BLaER1 (cell line): ENCODE data around the gene EPN2.

Experiments
- H3K27ac ChIP-seq: shearing (Covaris generic); formaldehyde crosslinking; 2 replicates; pipeline ENCODE4 v1.8.1; 2022
- H3K27me3 ChIP-seq: shearing (Covaris generic); formaldehyde crosslinking; 2 replicates; pipeline ENCODE4 v1.8.1; 2022
- H3K36me3 ChIP-seq: shearing (Covaris generic); formaldehyde crosslinking; 2 replicates; pipeline ENCODE4 v1.8.1; 2022
- H3K4me1 ChIP-seq: shearing (Covaris generic); formaldehyde crosslinking; 2 replicates; pipeline ENCODE4 v1.8.1; 2022
- H3K4me2 ChIP-seq: shearing (Covaris generic); formaldehyde crosslinking; 2 replicates; pipeline ENCODE4 v1.8.1; 2022
- H3K4me3 ChIP-seq: shearing (Covaris generic); formaldehyde crosslinking; 2 replicates; pipeline ENCODE4 v1.8.1; 2022
- H3K9ac ChIP-seq: shearing (Covaris generic); formaldehyde crosslinking; 2 replicates; pipeline ENCODE4 v1.8.1; 2022
- H3K9me3 ChIP-seq: shearing (Covaris generic); formaldehyde crosslinking; 2 replicates; pipeline ENCODE4 v1.8.1; 2022
- H4K20me1 ChIP-seq: shearing (Covaris generic); formaldehyde crosslinking; 2 replicates; pipeline ENCODE4 v1.8.1; 2022
- Cebpa-rat ChIP-seq: shearing (Covaris generic); IDR thresholded peaks from 2 replicates; pipeline ENCODE4 v1.8.1; 2022

EPN2 gene

DNA sequence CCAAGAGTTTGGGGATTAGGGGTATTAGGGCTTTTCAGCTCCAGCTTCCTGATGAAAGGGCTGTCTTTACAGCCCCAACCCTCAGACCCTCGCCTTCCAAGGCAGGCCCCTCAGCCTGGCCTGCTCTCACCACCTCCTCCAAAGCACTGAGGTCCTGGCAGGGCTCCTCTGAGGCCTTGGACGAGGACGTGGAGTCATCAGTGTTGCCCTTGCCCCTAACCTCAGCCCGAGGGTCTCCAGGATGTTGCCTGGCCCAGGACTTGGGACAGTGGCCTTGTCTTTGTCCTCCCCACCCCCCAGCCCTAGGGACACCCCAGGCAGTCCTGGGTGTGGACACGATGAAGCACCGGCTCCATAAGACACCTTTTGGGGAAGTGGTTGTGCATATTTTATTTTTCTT lies 97.2 kb downstream of the EPN2 start:
- no peaks in the 10 kb centered on the region for H3K36me3 ChIP-seq
- no peak overlapping the region for H3K4me3 ChIP-seq
- H3K27me3 ChIP-seq: peaks cover 14% of the 10 kb centered on the region; the same call in 1 of the 2 replicates
- H3K9ac ChIP-seq: no peak overlapping the region
- no peaks in the 10 kb centered on the region for H3K9me3 ChIP-seq
- no peak for TF ChIP-seq Cebpa-rat
- no peak overlapping the region for H3K4me2 ChIP-seq
- H3K27ac ChIP-seq: no peak overlapping the region
- peaks cover 36% of the 10 kb centered on the region; the same call in 1 of the 2 replicates for H4K20me1 ChIP-seq
- H3K4me1 ChIP-seq: no peaks in the 10 kb centered on the region

GRCh38 chr17:19335951-19336631 lies 98.9 kb downstream of the EPN2 start:
- H3K4me1 ChIP-seq: no peaks in the 10 kb centered on the region
- no peak overlapping the region for H3K9ac ChIP-seq
- no peaks in the 10 kb centered on the region for H3K9me3 ChIP-seq
- no peak overlapping the region for H3K27ac ChIP-seq
- no peak overlapping the region for H3K4me2 ChIP-seq
- TF ChIP-seq Cebpa-rat: no peak
- H3K27me3 ChIP-seq: peaks cover 14% of the 10 kb centered on the region; the same call in 1 of the 2 replicates
- H4K20me1 ChIP-seq: peaks cover 29% of the 10 kb centered on the region; the same call in 1 of the 2 replicates
- H3K4me3 ChIP-seq: no peak overlapping the region
- no peaks in the 10 kb centered on the region for H3K36me3 ChIP-seq

- Histone ChIP-seq H3K9me3 (no peaks in the 10 kb centered on the region), H3K4me3 (no peak overlapping the region), H3K4me2 (no peak overlapping the region), H3K4me1 (no peaks in the 10 kb centered on the region), H3K9ac (no peak overlapping the region), H3K27me3 (peaks cover 18% of the 10 kb centered on the region; the same call in 1 of the 2 replicates), H4K20me1 (peaks cover 30% of the 10 kb centered on the region; the same call in 1 of the 2 replicates), H3K27ac (no peak overlapping the region), H3K36me3 (no peaks in the 10 kb centered on the region)
- no peak for TF ChIP-seq Cebpa-rat
Measured at GRCh38 chr17:19336938-19337711, 100.0 kb downstream of the EPN2 start.

DNA sequence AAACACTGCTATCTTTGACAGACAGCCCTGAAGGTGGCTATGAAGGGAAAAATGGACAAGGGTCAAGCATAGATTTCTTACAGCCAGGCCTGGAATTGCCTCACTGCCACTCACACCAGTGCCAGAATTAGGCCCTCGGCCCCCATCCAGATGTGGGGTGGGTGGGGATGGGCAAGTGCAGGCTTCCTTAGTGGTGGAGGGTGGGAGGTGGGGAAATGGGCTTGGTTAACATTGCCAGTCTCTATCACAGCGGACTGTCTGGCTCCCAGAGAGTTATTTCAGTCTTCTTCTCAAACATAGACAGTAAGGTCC lies 100.5 kb downstream of the EPN2 start:
- peaks cover 36% of the 10 kb centered on the region; the same call in 1 of the 2 replicates for H4K20me1 ChIP-seq
- H3K9ac ChIP-seq: no peak overlapping the region
- no peak overlapping the region for H3K4me3 ChIP-seq

DNA sequence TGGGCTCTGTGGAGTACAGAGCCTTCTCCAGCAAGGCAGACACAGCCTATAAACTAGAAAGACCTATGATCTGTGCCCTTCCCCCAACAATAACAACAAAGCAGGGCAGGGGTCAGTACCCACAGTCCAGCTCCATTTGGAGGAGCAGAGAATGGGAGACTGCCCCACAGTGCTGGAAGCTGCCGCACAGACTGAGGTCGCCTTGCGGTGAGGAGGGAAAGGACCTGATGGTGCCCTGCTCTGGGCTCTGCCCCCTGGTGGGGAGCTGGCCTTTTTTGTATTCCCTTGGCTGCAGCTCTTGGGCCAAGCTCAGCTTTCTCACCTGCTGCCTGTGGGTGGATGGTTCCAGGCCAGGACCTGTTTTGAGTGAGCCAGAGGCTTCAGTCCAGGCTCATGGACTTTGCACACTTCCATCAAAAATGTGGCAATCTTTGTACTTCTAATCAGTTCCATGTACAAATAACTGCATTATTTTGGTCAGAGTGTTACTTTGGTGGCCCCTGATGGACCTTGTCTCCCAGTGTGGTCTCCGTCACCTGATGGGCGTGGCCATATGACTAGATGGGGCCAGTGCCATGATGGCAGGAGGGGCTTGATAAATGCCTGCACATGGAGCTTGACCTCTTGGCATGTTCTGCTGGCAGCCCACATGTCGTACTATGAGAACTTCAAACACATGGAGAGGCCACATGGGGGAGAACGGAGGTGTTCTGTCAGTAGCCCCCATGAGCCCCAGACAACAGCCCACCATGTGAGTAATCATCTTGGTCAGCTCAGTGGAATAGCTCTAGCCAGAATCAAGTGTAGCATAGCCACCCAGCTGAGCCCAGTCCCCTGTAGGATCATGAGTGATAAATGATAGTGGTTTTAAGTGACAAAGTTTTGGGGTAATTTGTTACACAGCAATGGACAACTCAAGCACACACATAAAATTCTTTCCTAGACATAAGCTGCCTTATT lies 101.1 kb downstream of the EPN2 start:
- H3K4me3 ChIP-seq: no peak overlapping the region
- H3K27me3 ChIP-seq: peaks cover 18% of the 10 kb centered on the region; the same call in 1 of the 2 replicates
- H3K4me1 ChIP-seq: no peaks in the 10 kb centered on the region
- no peak overlapping the region for H3K4me2 ChIP-seq
- no peaks in the 10 kb centered on the region for H3K36me3 ChIP-seq
- no peak for TF ChIP-seq Cebpa-rat
- no peaks in the 10 kb centered on the region for H3K9me3 ChIP-seq
- peaks cover 42% of the 10 kb centered on the region; the same call in 1 of the 2 replicates for H4K20me1 ChIP-seq
- no peak overlapping the region for H3K9ac ChIP-seq
- H3K27ac ChIP-seq: no peak overlapping the region

More for the DNA sequence above, 100.5 kb downstream of the EPN2 start:
- peaks cover 18% of the 10 kb centered on the region; the same call in 1 of the 2 replicates for H3K27me3 ChIP-seq
- TF ChIP-seq Cebpa-rat: no peak
- H3K27ac ChIP-seq: no peak overlapping the region
- H3K36me3 ChIP-seq: no peaks in the 10 kb centered on the region
- H3K9me3 ChIP-seq: no peaks in the 10 kb centered on the region
- no peak overlapping the region for H3K4me2 ChIP-seq
- H3K4me1 ChIP-seq: no peaks in the 10 kb centered on the region

GRCh38 chr17:19339341-19339815 lies 102.2 kb downstream of the EPN2 start:
- H4K20me1 ChIP-seq: peaks cover 44% of the 10 kb centered on the region; the same call in 1 of the 2 replicates
- H3K27ac ChIP-seq: no peak overlapping the region
- no peak overlapping the region for H3K4me2 ChIP-seq
- H3K9me3 ChIP-seq: no peaks in the 10 kb centered on the region
- H3K27me3 ChIP-seq: 0 out of 2 replicates have a peak, but pooled peaks cover 12% of the 10 kb centered on the region
- no peak overlapping the region for H3K4me3 ChIP-seq
- H3K36me3 ChIP-seq: no peaks in the 10 kb centered on the region
- no peak overlapping the region for H3K9ac ChIP-seq
- H3K4me1 ChIP-seq: no peaks in the 10 kb centered on the region
- TF ChIP-seq Cebpa-rat: no peak

DNA sequence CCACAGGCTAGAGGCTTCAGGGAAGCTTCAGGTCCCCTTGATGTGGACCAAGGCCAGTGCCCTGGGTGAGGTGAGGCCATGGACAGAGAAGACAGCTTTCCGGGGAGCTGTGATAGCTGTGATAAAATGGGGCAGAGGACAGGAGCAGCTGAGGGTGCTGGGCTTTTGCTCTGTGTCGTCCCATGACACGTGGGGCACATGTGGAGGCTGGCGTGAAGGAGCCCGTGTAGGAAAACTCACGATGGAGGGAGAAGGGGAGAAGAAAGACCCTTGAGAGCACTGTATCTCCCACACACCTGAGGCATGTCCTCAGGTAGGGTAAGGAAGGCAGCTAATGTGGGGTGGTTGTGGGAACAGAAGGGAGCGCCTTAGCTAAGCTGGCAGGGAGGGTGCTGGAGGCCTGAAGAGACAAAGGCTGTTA lies 104.1 kb downstream of the EPN2 start:
- Histone ChIP-seq H3K4me2 (no peak overlapping the region), H3K4me3 (no peak overlapping the region), H3K27me3 (0 out of 2 replicates have a peak, but pooled peaks cover 12% of the 10 kb centered on the region), H4K20me1 (peaks cover 44% of the 10 kb centered on the region), H3K36me3 (no peaks in the 10 kb centered on the region), H3K27ac (no peak overlapping the region), H3K4me1 (peaks cover 1% of the 10 kb centered on the region), H3K9me3 (no peaks in the 10 kb centered on the region), H3K9ac (no peak overlapping the region)
- no peak for TF ChIP-seq Cebpa-rat

GRCh38 chr17:19341641-19342610 lies 104.8 kb downstream of the EPN2 start:
- Histone ChIP-seq H3K36me3 (no peaks in the 10 kb centered on the region), H4K20me1 (peaks cover 49% of the 10 kb centered on the region), H3K4me3 (no peak overlapping the region), H3K27ac (no peak overlapping the region), H3K4me2 (no peak overlapping the region), H3K27me3 (0 out of 2 replicates have a peak, but pooled peaks cover 11% of the 10 kb centered on the region), H3K9ac (no peak overlapping the region), H3K4me1 (peaks cover 8% of the 10 kb centered on the region), H3K9me3 (no peaks in the 10 kb centered on the region)
- TF ChIP-seq Cebpa-rat: no peak
